HEK293 (cell line): ENCODE measurements around the gene IGSF9B.

ENCODE experiments used
- CTCF ChIA-PET: fragments of 350-600 bp; formaldehyde crosslinking; extraction: SDS; loops from one replicate; lab custom pipeline; 2021; ENCODE audit warnings: antibody characterized with exemption; lab: Yijun Ruan, JAX
- POLR2A ChIA-PET: fragments of 300-600 bp; formaldehyde crosslinking; extraction: SDS; loops from one replicate; lab custom pipeline; 2020; ENCODE audit warnings: antibody characterized with exemption, inconsistent platforms; lab: Yijun Ruan, JAX
- H3K27ac ChIP-seq: fragments of 200-500 bp; sonication (Bioruptor generic); 2 replicates; pipeline ENCODE4 v1.5.1; 2014; ENCODE audit warnings: low read depth, low read length, control low read depth, inconsistent platforms; ENCODE audit errors: extremely low read depth
- H3K36me3 ChIP-seq, 2 experiments: fragments of 200-500 bp in 1 of 2; sonication (Bioruptor generic) in 1 of 2; 1 replicate in 1 of 2; 2 replicates in 1 of 2; pipeline ENCODE4 v1.5.1; 2014 to 2017; ENCODE audit warnings: inconsistent platforms in 2 of 2, low read length in 2 of 2; ENCODE audit not compliant: control insufficient read depth in 2 of 2, insufficient read depth in 1 of 2
- H3K4me1 ChIP-seq: fragments of 200-500 bp; sonication (Bioruptor generic); 2 replicates; pipeline ENCODE4 v1.5.1; 2014; ENCODE audit warnings: mild to moderate bottlenecking, low read length, inconsistent platforms; ENCODE audit not compliant: control insufficient read depth, insufficient read depth
- H3K4me3 ChIP-seq: 2 replicates; pipeline ENCODE4 v1.5.1; 2011; ENCODE audit warnings: low read depth, mild to moderate bottlenecking, control low read depth, low read length, moderate library complexity
- H3K9me3 ChIP-seq: fragments of 200-500 bp; sonication (Bioruptor generic); 2 replicates; pipeline ENCODE4 v1.5.1; 2014; ENCODE audit warnings: low read depth, low read length, inconsistent platforms; ENCODE audit not compliant: control insufficient read depth, insufficient read depth
- EGR2 ChIP-seq: fragments of 450-650 bp; formaldehyde crosslinking; IDR thresholded peaks from 2 replicates; pipeline ENCODE4 v1.5.1; 2016; ENCODE audit warnings: low read depth, missing biosample characterization, missing genetic modification characterization
- REST ChIP-seq: fragments of 450-650 bp; formaldehyde crosslinking; IDR thresholded peaks from 2 replicates; pipeline ENCODE4 v1.5.1; 2016; ENCODE audit warnings: missing biosample characterization, missing genetic modification characterization
- SALL2 ChIP-seq: fragments of 450-650 bp; formaldehyde crosslinking; IDR thresholded peaks from 2 replicates; pipeline ENCODE4 v1.5.0; 2017; ENCODE audit warnings: missing biosample characterization, mild to moderate bottlenecking, missing genetic modification characterization, borderline replicate concordance
- SCRT2 ChIP-seq: fragments of 450-650 bp; formaldehyde crosslinking; IDR thresholded peaks from 2 replicates; pipeline ENCODE4 v1.5.1; 2016; ENCODE audit warnings: missing biosample characterization, missing genetic modification characterization
- SETDB1 ChIP-seq: IDR thresholded peaks from one replicate; pipeline ENCODE4 v1.6.1; 2017; ENCODE audit warnings: mild to moderate bottlenecking, low read length, moderate library complexity, mixed read lengths; ENCODE audit not compliant: insufficient read length
- SP2 ChIP-seq: fragments of 450-650 bp; formaldehyde crosslinking; IDR thresholded peaks from 2 replicates; pipeline ENCODE4 v1.5.1; 2016; ENCODE audit warnings: missing biosample characterization, missing genetic modification characterization
- ZBTB10 ChIP-seq: fragments of 450-650 bp; formaldehyde crosslinking; IDR thresholded peaks from 2 replicates; pipeline ENCODE4 v1.5.1; 2016; ENCODE audit warnings: missing biosample characterization, missing genetic modification characterization
- ZBTB26 ChIP-seq: fragments of 450-650 bp; formaldehyde crosslinking; optimal IDR thresholded peaks from 2 replicates; pipeline ENCODE3; 2016; ENCODE audit warnings: missing biosample characterization, mild to moderate bottlenecking, missing genetic modification characterization
- ZFHX2 ChIP-seq: fragments of 450-650 bp; formaldehyde crosslinking; conservative IDR thresholded peaks from 2 replicates; pipeline ENCODE4 v1.5.1; 2016; ENCODE audit warnings: missing biosample characterization, missing genetic modification characterization
- ZFP37 ChIP-seq: fragments of 450-650 bp; formaldehyde crosslinking; IDR thresholded peaks from 2 replicates; pipeline ENCODE4 v1.5.1; 2016; ENCODE audit warnings: missing biosample characterization, missing genetic modification characterization
- ZFP41 ChIP-seq: fragments of 450-650 bp; formaldehyde crosslinking; IDR thresholded peaks from 2 replicates; pipeline ENCODE4 v1.5.1; 2016; ENCODE audit warnings: missing biosample characterization, missing genetic modification characterization, borderline replicate concordance
- ZNF248 ChIP-seq: fragments of 450-650 bp; formaldehyde crosslinking; IDR thresholded peaks from 2 replicates; pipeline ENCODE4 v1.5.1; 2017; ENCODE audit warnings: missing biosample characterization, missing genetic modification characterization
- ZNF311 ChIP-seq: fragments of 450-650 bp; formaldehyde crosslinking; IDR thresholded peaks from 2 replicates; pipeline ENCODE4 v1.5.1; 2017; ENCODE audit warnings: missing biosample characterization, missing genetic modification characterization, borderline replicate concordance
- ZNF48 ChIP-seq: fragments of 450-650 bp; formaldehyde crosslinking; IDR thresholded peaks from 2 replicates; pipeline ENCODE4 v1.5.1; 2016; ENCODE audit warnings: missing biosample characterization, missing genetic modification characterization
- ZNF513 ChIP-seq: fragments of 450-650 bp; IDR thresholded peaks from 2 replicates; pipeline ENCODE4 v1.5.1; 2018; ENCODE audit warnings: missing biosample characterization, missing genetic modification characterization
- ZNF530 ChIP-seq: fragments of 450-650 bp; formaldehyde crosslinking; IDR thresholded peaks from 2 replicates; pipeline ENCODE4 v1.5.1; 2016; ENCODE audit warnings: low read depth, missing biosample characterization, missing genetic modification characterization
- ZNF76 ChIP-seq: fragments of 450-650 bp; formaldehyde crosslinking; IDR thresholded peaks from 2 replicates; pipeline ENCODE4; 2016; ENCODE audit warnings: low read depth, missing biosample characterization, missing genetic modification characterization, borderline replicate concordance
- ZNF776 ChIP-seq: fragments of 450-650 bp; formaldehyde crosslinking; IDR thresholded peaks from 2 replicates; pipeline ENCODE4 v1.5.0; 2017; ENCODE audit warnings: missing biosample characterization, missing genetic modification characterization, borderline replicate concordance
- ZNF837 ChIP-seq: fragments of 450-650 bp; formaldehyde crosslinking; IDR thresholded peaks from 2 replicates; pipeline ENCODE4 v1.5.1; 2016; ENCODE audit warnings: missing biosample characterization, missing genetic modification characterization
- TF ChIP-seq, protein P1 (sequence below): fragments of 450-650 bp; formaldehyde crosslinking; IDR thresholded peaks from 2 replicates; pipeline ENCODE4 v1.5.1; 2017; ENCODE audit warnings: missing biosample characterization, missing genetic modification characterization

IGSF9B gene

GRCh38 chr11:133953999-133954398 is 2.8 kb downstream of the IGSF9B start (continued):
- TF ChIP-seq ZBTB10 (tag by site-specific recombination) (no peak), ZNF513 (tag by site-specific recombination) (no peak), SALL2 (tag by site-specific recombination) (no peak)

- CTCF ChIA-PET, result no interaction called here
- TF ChIP-seq SP2 (tag by site-specific recombination), result peak; percentile 14; the same call in 1 of the 2 replicates
- no peak for TF ChIP-seq ZNF48 (tag by site-specific recombination)
- no peak for TF ChIP-seq ZNF530 (tag by site-specific recombination)
- TF ChIP-seq ZNF76 (tag by site-specific recombination), result no peak
- TF ChIP-seq ZFP37, result no peak
- TF ChIP-seq ZFHX2 (tag by site-specific recombination), result peak; percentile 77
- no peak for TF ChIP-seq SCRT2 (tag by site-specific recombination)
- TF ChIP-seq ZNF776 (tag by site-specific recombination), result no peak
- TF ChIP-seq ZFP41 (tag by site-specific recombination), result no peak
- peak; percentile 60; the same call in 1 of the 2 replicates for TF ChIP-seq EGR2
- no peak for TF ChIP-seq ZNF248
- no peak for TF ChIP-seq ZNF311 (tag by site-specific recombination)
- TF ChIP-seq ZNF837 (tag by site-specific recombination), result no peak
- no peak for TF ChIP-seq SETDB1
- TF ChIP-seq, all 188 proteins: peak for 3
- Histone ChIP-seq H3K36me3 (no peaks in the 10 kb centered on the region), H3K4me3 (no peak overlapping the region), H3K4me1 (peaks cover 11% of the 10 kb centered on the region), H3K27ac (no peak overlapping the region), H3K9me3 (no peaks in the 10 kb centered on the region)
- POLR2A ChIA-PET, result no interaction called here
These were observed 3.2 kb downstream of the IGSF9B start for GRCh38 chr11:133953547-133953946.

- Histone ChIP-seq H3K4me3 (no peak overlapping the region), H3K4me1 (peaks cover 14% of the 10 kb centered on the region), H3K36me3 (no peaks in the 10 kb centered on the region), H3K27ac (peak overlapping the region; percentile 19; the same call in 1 of the 2 replicates), H3K9me3 (no peaks in the 10 kb centered on the region)
- ChIA-PET POLR2A (interaction anchor here (0.6 kb wide), 1 partner anchor 81 kb away, joined by 3 read pairs; no protein-coding TSS in a partner anchor), CTCF (interaction anchor here (0.6 kb wide), 1 partner anchor 98 kb away, joined by 3 read pairs; no protein-coding TSS in a partner anchor)
- TF ChIP-seq, protein P1, sequence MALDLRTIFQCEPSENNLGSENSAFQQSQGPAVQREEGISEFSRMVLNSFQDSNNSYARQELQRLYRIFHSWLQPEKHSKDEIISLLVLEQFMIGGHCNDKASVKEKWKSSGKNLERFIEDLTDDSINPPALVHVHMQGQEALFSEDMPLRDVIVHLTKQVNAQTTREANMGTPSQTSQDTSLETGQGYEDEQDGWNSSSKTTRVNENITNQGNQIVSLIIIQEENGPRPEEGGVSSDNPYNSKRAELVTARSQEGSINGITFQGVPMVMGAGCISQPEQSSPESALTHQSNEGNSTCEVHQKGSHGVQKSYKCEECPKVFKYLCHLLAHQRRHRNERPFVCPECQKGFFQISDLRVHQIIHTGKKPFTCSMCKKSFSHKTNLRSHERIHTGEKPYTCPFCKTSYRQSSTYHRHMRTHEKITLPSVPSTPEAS (tag by site-specific recombination), result peak; percentile 64; the same call in 1 of the 2 replicates
- TF ChIP-seq REST (tag by site-specific recombination) (no peak), ZBTB26 (tag by site-specific recombination) (no peak)
These were observed 4.3 kb downstream of the IGSF9B start for GRCh38 chr11:133952199-133953190.
